Activated naive CD8-positive, alpha-beta T cell treated with anti-CD3 and anti-CD28 coated beads, Interleukin-2, amount 50 U/mL, for 24 hours (primary cell): ENCODE results near the gene LAMC1.

Experiments
- ATAC-seq: fragments of 150-1000 bp; cut with Tn5 transposase; one replicate; pipeline ENCODE4 v1.10.0; 2021
- DNase-seq: peaks from one replicate; pipeline ENCODE4 v3.0.0; 2021
- H3K27ac Mint-ChIP-seq: one replicate; pipeline ENCODE4 v1.8.0; 2021; ENCODE audit warnings: mild to moderate bottlenecking, mixed read lengths
- H3K27me3 Mint-ChIP-seq: one replicate; pipeline ENCODE4 v1.8.0; 2021; ENCODE audit warnings: mixed read lengths
- H3K36me3 Mint-ChIP-seq: one replicate; pipeline ENCODE4 v1.8.0; 2021; ENCODE audit warnings: low read depth, mixed read lengths
- H3K4me1 Mint-ChIP-seq: one replicate; pipeline ENCODE4 v1.8.0; 2021; ENCODE audit warnings: mixed read lengths
- H3K4me3 Mint-ChIP-seq: one replicate; pipeline ENCODE4 v1.8.0; 2021; ENCODE audit warnings: mild to moderate bottlenecking, moderate library complexity, mixed read lengths
- H3K9me3 Mint-ChIP-seq: one replicate; pipeline ENCODE4 v1.8.0; 2021; ENCODE audit warnings: mixed read lengths

The LAMC1 gene

GRCh38 chr1:183165456-183165855 lies 142.2 kb downstream of the LAMC1 start:
- Mint-ChIP-seq H3K27me3 (no peaks in the 10 kb centered on the region), H3K4me3 (no peak overlapping the region), H3K4me1 (no peaks in the 10 kb centered on the region), H3K27ac (no peak overlapping the region), H3K9me3 (no peaks in the 10 kb centered on the region), H3K36me3 (no peaks in the 10 kb centered on the region)
- DNase-seq (no peak), ATAC-seq (no peak)

DNA sequence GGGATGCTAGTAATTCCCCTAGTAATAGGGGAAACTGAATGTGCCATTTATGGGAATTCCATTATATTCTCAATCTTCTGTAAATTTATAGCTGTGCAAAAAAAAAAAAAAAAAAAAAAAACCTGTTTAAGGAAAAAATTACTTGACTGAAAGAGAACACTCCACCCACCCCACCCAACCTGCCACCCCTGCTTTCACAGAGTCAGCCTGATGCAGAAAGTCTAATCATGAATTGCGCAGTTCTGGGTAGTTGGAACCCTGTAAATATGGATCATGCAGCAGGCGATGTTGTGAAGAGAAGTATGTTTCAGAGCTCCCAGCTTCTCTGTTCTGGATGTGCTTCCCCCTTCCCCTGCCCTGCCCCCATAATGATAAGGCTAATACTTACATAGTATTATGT lies 143.2 kb downstream of the LAMC1 start:
- Mint-ChIP-seq H3K4me3 (no peak overlapping the region), H3K27me3 (no peaks in the 10 kb centered on the region), H3K27ac (no peak overlapping the region), H3K4me1 (no peaks in the 10 kb centered on the region), H3K9me3 (no peaks in the 10 kb centered on the region), H3K36me3 (no peaks in the 10 kb centered on the region)
- ATAC-seq, result no peak
- DNase-seq, result no peak

- H3K4me3 Mint-ChIP-seq, result no peak overlapping the region
Measured at GRCh38 chr1:183167676-183168075, 144.5 kb downstream of the LAMC1 start.

DNA sequence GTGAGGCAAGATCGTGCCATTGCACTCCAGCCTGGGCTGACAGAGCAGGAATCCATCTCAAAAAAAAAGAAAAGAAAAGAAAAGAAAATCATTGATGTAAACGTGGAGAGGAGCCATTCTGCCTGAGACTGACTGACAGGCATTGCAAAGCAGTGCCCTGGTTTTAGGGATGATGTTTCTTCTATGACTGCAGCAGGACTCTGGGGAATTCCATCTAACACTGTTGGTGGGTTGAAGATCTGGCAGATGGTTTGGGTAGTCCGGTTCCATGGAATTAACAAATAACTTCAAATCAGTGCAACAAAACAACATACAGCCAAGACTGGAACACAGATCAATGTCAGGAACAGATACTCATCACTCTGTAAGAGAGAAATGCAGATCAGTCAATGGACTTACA lies 145.1 kb downstream of the LAMC1 start:
- no peaks in the 10 kb centered on the region for H3K9me3 Mint-ChIP-seq
- no peaks in the 10 kb centered on the region for H3K4me1 Mint-ChIP-seq
- no peak overlapping the region for H3K4me3 Mint-ChIP-seq
- DNase-seq, result no peak
- H3K36me3 Mint-ChIP-seq, result no peaks in the 10 kb centered on the region
- no peak for ATAC-seq
- H3K27me3 Mint-ChIP-seq, result no peaks in the 10 kb centered on the region
- H3K27ac Mint-ChIP-seq, result no peak overlapping the region

More at GRCh38 chr1:183167676-183168075, 144.5 kb downstream of the LAMC1 start:
- Mint-ChIP-seq H3K9me3 (no peaks in the 10 kb centered on the region), H3K4me1 (no peaks in the 10 kb centered on the region), H3K27me3 (no peaks in the 10 kb centered on the region), H3K36me3 (no peaks in the 10 kb centered on the region), H3K27ac (no peak overlapping the region)
- ATAC-seq (no peak), DNase-seq (no peak)

GRCh38 chr1:183173828-183174227 lies 150.6 kb downstream of the LAMC1 start:
- DNase-seq (no peak), ATAC-seq (no peak)
- no peaks in the 10 kb centered on the region for H3K36me3 Mint-ChIP-seq
- no peaks in the 10 kb centered on the region for H3K9me3 Mint-ChIP-seq
- H3K27me3 Mint-ChIP-seq, result peaks cover 2% of the 10 kb centered on the region
- no peak overlapping the region for H3K4me3 Mint-ChIP-seq
- H3K27ac Mint-ChIP-seq, result no peak overlapping the region
- H3K4me1 Mint-ChIP-seq, result no peaks in the 10 kb centered on the region

DNA sequence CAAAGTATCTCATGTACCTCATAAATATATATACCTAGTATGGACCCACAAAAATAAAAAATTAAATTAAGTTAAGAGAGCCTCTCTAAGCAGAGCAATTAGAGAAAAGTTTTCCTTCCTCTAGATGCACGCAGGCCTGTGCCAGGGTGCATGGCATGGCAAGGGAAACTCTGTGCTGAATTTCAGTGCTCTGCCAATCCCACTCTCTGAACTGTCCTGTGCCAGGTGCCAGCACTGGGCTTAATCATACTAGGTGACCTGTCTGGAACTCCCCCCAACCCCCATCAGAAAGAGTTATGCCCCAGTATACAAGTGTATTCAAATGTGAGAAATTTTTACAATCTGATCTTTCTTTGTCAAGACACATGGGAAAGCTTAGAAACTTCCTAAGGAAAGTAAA lies 152.4 kb downstream of the LAMC1 start:
- no peaks in the 10 kb centered on the region for H3K36me3 Mint-ChIP-seq
- no peak for ATAC-seq

DNA sequence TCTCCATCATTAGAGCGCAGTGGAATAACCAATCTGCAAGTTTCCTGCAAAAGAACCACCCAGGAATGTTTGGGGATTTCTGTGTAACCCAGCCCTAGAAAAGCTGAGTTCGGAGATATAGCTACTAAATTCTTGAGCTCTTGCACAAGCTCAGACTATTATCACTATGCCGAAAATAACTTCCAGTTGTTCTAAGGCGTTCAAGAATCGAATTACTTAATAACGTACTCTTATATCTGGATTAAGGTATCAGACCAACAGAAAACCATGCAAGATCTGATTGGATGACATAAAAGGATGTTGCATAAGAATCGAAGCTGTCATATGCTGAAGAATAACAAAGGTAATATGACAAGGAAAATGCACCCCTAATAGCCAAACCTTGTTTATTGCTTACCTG lies 155.3 kb downstream of the LAMC1 start:
- DNase-seq (no peak), ATAC-seq (no peak)
- Mint-ChIP-seq H3K9me3 (no peaks in the 10 kb centered on the region), H3K36me3 (no peaks in the 10 kb centered on the region), H3K27ac (no peak overlapping the region), H3K27me3 (peaks cover 2% of the 10 kb centered on the region), H3K4me1 (peaks cover 11% of the 10 kb centered on the region), H3K4me3 (no peak overlapping the region)

More for the DNA sequence above, 152.4 kb downstream of the LAMC1 start:
- peaks cover 2% of the 10 kb centered on the region for H3K27me3 Mint-ChIP-seq
- no peak for DNase-seq
- peaks cover 5% of the 10 kb centered on the region for H3K4me1 Mint-ChIP-seq
- no peak overlapping the region for H3K27ac Mint-ChIP-seq
- H3K4me3 Mint-ChIP-seq, result no peak overlapping the region
- no peaks in the 10 kb centered on the region for H3K9me3 Mint-ChIP-seq

DNA sequence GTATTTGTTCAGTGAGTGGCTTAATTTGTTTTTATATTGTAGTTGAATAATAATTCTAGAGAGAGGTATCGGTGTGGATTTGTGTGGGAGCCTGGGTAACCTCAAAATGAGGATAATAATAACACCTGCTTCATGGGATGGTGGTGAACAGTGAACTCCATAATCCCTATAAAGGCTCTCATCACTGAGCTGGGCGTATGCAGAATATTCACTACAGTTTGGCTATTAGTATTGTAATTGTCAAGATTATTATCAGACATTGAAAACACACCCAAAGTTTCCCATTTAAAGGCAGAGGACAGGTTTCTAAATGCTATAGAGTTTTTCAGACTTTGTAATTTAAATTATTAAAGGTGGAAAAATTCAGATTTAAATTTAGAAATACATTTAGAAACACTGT lies 155.8 kb downstream of the LAMC1 start:
- DNase-seq, result no peak
- Mint-ChIP-seq H3K27ac (no peak overlapping the region), H3K27me3 (peaks cover 2% of the 10 kb centered on the region), H3K4me1 (peaks cover 11% of the 10 kb centered on the region), H3K4me3 (no peak overlapping the region), H3K36me3 (no peaks in the 10 kb centered on the region), H3K9me3 (no peaks in the 10 kb centered on the region)
- no peak for ATAC-seq

DNA sequence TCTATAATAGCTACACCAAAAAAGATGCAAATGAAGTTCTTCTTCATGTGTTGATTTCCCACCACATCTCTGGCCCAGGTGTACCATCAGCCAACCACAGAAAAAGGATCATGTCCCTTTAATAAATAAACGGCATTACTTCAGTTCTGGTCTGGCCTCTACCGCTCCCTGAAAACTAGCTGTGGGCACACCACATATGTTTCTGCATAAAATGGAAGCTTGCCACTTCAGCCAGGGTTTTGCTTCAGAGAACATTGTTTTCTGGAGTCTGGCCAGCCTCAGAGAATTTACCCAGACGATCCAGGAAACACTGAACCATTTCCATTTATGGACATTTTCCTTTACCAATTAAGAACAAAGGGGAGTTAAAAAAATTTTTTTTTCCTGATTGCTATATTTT lies 157.0 kb downstream of the LAMC1 start:
- Mint-ChIP-seq H3K4me3 (no peak overlapping the region), H3K27ac (peak overlapping the region; percentile 11), H3K27me3 (no peaks in the 10 kb centered on the region), H3K36me3 (no peaks in the 10 kb centered on the region), H3K4me1 (peaks cover 11% of the 10 kb centered on the region), H3K9me3 (no peaks in the 10 kb centered on the region)
- ATAC-seq (no peak), DNase-seq (no peak)

DNA sequence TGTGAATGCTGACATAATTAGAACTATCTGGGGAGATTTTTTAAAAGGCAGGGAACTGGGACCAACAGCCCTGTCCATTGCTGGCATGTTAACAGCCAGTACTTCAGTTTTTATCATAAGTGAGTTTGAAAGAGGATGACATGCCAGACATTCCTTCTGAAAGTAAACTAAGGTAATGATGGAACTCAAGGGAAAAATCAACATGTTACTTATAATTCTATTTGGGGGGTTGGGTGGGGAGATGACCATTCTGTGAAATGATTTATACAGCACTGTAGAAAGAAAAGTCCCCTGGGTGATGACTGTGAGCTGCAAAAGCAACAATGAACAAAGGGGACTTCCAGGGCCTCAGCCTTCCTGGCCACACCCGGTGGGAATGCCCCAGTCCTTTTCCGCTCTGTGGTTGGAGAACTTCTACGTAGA lies 157.4 kb downstream of the LAMC1 start:
- H3K4me1 Mint-ChIP-seq, result peaks cover 11% of the 10 kb centered on the region
- H3K27me3 Mint-ChIP-seq, result peaks cover 3% of the 10 kb centered on the region
- peak overlapping the region; percentile 11 for H3K27ac Mint-ChIP-seq
- ATAC-seq, result peak; percentile 57
- no peak overlapping the region for H3K4me3 Mint-ChIP-seq
- no peaks in the 10 kb centered on the region for H3K9me3 Mint-ChIP-seq
- H3K36me3 Mint-ChIP-seq, result no peaks in the 10 kb centered on the region
- peak; percentile 18 for DNase-seq

DNA sequence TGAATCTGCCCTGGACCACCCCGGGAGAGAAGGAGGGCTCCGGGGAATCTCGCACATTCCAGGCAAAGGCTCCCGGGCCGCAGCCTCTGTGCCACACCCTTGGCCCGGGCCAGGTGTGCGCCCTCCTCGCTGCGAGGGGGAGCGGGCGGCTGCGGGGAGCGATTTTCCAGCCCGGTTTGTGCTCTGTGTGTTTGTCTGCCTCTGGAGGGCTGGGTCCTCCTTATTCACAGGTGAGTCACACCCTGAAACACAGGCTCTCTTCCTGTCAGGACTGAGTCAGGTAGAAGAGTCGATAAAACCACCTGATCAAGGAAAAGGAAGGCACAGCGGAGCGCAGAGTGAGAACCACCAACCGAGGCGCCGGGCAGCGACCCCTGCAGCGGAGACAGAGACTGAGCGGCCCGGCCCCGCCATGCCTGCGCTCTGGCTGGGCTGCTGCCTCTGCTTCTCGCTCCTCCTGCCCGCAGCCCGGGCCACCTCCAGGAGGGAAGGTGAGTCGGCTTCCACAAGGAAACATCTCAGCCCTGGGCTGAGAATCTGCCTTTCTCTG lies 162.8 kb downstream of the LAMC1 start, which contains the start of gene LAMC2:
Gene LAMC2, plus strand, starts transcription at position 324 of the 550 bp plus-strand sequence. Its CDS starts 89 bp downstream, at position 413.
- no peak within 1 kb of the TSS for H3K4me3 Mint-ChIP-seq
- ATAC-seq, result peak; percentile 80
- DNase-seq, result peak; percentile 14
- no peaks in the 10 kb centered on the region for H3K9me3 Mint-ChIP-seq
- peaks cover 2% of the 10 kb centered on the region for H3K4me1 Mint-ChIP-seq
- H3K36me3 Mint-ChIP-seq, result no peaks in the 10 kb centered on the region
- peaks cover 24% of the 10 kb centered on the region for H3K27me3 Mint-ChIP-seq
- H3K27ac Mint-ChIP-seq, result no peak within 1 kb of the TSS

GRCh38 chr1:183186841-183187240 lies 163.6 kb downstream of the LAMC1 start:
- H3K9me3 Mint-ChIP-seq, result no peaks in the 10 kb centered on the region
- DNase-seq (no peak), ATAC-seq (no peak)
- H3K4me3 Mint-ChIP-seq, result no peak overlapping the region
- H3K36me3 Mint-ChIP-seq, result no peaks in the 10 kb centered on the region
- H3K4me1 Mint-ChIP-seq, result no peaks in the 10 kb centered on the region
- peaks cover 24% of the 10 kb centered on the region for H3K27me3 Mint-ChIP-seq
- H3K27ac Mint-ChIP-seq, result no peak overlapping the region

DNA sequence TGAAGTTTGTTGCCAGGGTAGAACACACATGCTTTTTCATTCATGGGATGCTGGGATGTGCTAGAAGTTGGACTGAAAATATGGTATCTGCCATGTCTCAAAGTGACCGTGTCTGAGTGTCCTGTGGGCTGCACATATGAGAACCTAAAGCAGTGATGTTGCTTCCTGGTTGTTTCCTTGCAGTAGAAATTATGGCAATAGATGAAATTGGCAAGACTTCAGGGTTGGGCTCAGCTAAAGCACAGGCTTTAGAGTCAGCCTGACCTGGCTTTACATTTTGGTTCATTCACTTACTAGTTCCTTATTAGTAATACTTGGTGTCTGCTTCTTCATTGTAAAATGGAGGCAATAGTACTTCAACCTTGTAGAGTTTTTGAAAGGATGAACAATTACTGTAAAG lies 165.0 kb downstream of the LAMC1 start:
- no peaks in the 10 kb centered on the region for H3K9me3 Mint-ChIP-seq
- H3K27me3 Mint-ChIP-seq, result peaks cover 26% of the 10 kb centered on the region
- ATAC-seq, result no peak

GRCh38 chr1:183191833-183192232 lies 168.6 kb downstream of the LAMC1 start:
- peaks cover 15% of the 10 kb centered on the region for H3K27me3 Mint-ChIP-seq

More for the DNA sequence above, 165.0 kb downstream of the LAMC1 start:
- H3K27ac Mint-ChIP-seq, result no peak overlapping the region
- no peaks in the 10 kb centered on the region for H3K4me1 Mint-ChIP-seq
- no peaks in the 10 kb centered on the region for H3K36me3 Mint-ChIP-seq
- no peak overlapping the region for H3K4me3 Mint-ChIP-seq
- no peak for DNase-seq

DNA sequence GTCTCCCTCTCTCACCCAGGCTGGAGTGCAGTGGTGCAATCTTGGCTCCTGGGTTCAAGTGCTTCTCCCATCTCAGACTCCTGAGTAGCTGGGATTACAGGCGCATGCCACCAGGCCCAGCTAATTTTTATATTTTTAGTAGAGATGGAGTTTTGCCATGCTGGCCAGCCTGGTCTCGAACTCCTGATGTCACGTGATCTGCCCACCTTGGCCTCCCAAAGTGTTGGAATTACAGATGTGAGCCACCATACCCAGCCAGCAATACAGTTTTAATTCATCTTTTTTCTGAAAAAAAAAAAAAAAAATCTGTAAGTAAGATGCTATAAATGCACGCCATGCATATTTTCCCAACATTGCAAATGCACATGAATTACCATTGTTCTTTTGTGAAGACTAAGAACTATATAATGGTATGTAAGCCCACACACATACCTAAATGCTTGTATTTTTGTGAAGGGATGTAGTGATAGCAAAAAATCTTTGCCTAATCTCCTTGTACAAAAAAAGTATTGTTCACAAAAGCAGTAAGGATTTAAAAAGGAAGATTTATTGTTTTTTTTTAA lies 170.8 kb downstream of the LAMC1 start:
- ATAC-seq (no peak), DNase-seq (no peak)
- Mint-ChIP-seq H3K27me3 (peaks cover 13% of the 10 kb centered on the region), H3K4me3 (no peak overlapping the region), H3K4me1 (peaks cover 16% of the 10 kb centered on the region), H3K9me3 (no peaks in the 10 kb centered on the region), H3K27ac (no peak overlapping the region), H3K36me3 (no peaks in the 10 kb centered on the region)

More at GRCh38 chr1:183191833-183192232, 168.6 kb downstream of the LAMC1 start:
- Mint-ChIP-seq H3K4me1 (peaks cover 12% of the 10 kb centered on the region), H3K36me3 (no peaks in the 10 kb centered on the region), H3K27ac (no peak overlapping the region), H3K4me3 (no peak overlapping the region), H3K9me3 (no peaks in the 10 kb centered on the region)
- ATAC-seq, result no peak
- DNase-seq, result no peak
